Aorta (tissue), 5 donors: ENCODE results near the gene FAM72A. TPM values are rescaled to one million over a fixed set of nuclear protein-coding genes. Genes with fewer than 3 reads are reported as not detected.

Experiments used
- ATAC-seq: fragments of 200-7000 bp; cut with Tn5 transposase; one replicate; pipeline ENCODE4 v1.9.1; 2022; ENCODE audit warnings: moderate library complexity; ENCODE audit not compliant: low FRiP score
- DNase-seq, 2 donors: peaks; one replicate each; pipeline ENCODE4 v3.0.0-alpha.2; 2020
- H3K27ac ChIP-seq, 2 donors: one replicate each; pipeline ENCODE4 v1.5.1; 2013; ENCODE audit warnings: low read length in 2 of 2, mild to moderate bottlenecking in 2 of 2, moderate library complexity in 2 of 2, control low read depth in 1 of 2, inconsistent platforms in 1 of 2, low read depth in 1 of 2
- H3K27me3 ChIP-seq, 2 donors: one replicate each; pipeline ENCODE4 v1.6.1; 2013; ENCODE audit warnings: control low read depth in 1 of 2, low read length in 1 of 2, mild to moderate bottlenecking in 1 of 2, moderate library complexity in 1 of 2; ENCODE audit not compliant: insufficient read depth in 2 of 2, control insufficient read depth in 1 of 2
- H3K36me3 ChIP-seq, 2 donors: one replicate each; pipeline ENCODE4 v1.6.1; 2013; ENCODE audit warnings: control low read depth in 1 of 2, low read length in 1 of 2, mild to moderate bottlenecking in 1 of 2; ENCODE audit not compliant: insufficient read depth in 2 of 2, control insufficient read depth in 1 of 2
- H3K4me1 ChIP-seq, 2 donors: one replicate each; pipeline ENCODE4 v1.6.1; 2013; ENCODE audit warnings: low read length in 2 of 2, control low read depth in 1 of 2, mild to moderate bottlenecking in 1 of 2, moderate library complexity in 1 of 2; ENCODE audit not compliant: insufficient read depth in 2 of 2, control insufficient read depth in 1 of 2
- H3K4me3 ChIP-seq, 2 donors: one replicate each; pipeline ENCODE4 v1.5.1; 2013; ENCODE audit warnings: low read length in 2 of 2, control low read depth in 1 of 2, mild to moderate bottlenecking in 1 of 2
- H3K9me3 ChIP-seq: one replicate; pipeline ENCODE4 v1.6.1; 2013; ENCODE audit warnings: mild to moderate bottlenecking, low read length; ENCODE audit not compliant: control insufficient read depth
- WGBS, 2 donors: extraction: QIAGEN DNeasy Blood & Tissue Kit; methylation state at CpG; one replicate each; pipeline ENCODE4 v1.1.7; 2013; 5-methylcytosine and 5-hydroxymethylcytosine counted together
- intact Hi-C, 2 donors: fragments of 100-400 bp; cut with DNase I; formaldehyde crosslinking; loops; one replicate each; pipeline versions ENCODE4 v1.14.2 to v1.15.0; 2022
- polyA plus RNA-seq, 2 donors: library from polyadenylated mRNA; stranded (reverse); fragments of 200-250 nt; gene quantifications; one replicate each; pipeline ENCODE4 v1.2.3, GENCODE V29; 2013
- total RNA-seq, 2 donors: library from RNA; stranded (reverse); fragmentation: NEBNext Ultra II Directional; extraction: Animal tissue kit (Norgen Biotek cat#: 25700); gene quantifications; one replicate each; pipeline ENCODE4 v1.2.1, GENCODE V29; 2021
- donor health status: healthy with polysubstance abuse.
- donor health status: Bipolar disorder and iron deficiency.
- donor health status: DM: no; HTN: no; CAD: no.
- donor health status: DM: no; HTN: no; CAD: no.
- donor health status: DM: yes; HTN: yes; CAD: no.

Gene FAM72A
- total and polyA plus RNA-seq, 4 donors = 0.79 to 3.3 (median 2.8) TPM

GRCh38 chr1:206144605-206145004 lies 58.0 kb downstream of the FAM72A start:
- no peak for DNase-seq
- no peaks in the 10 kb centered on the region for H3K27me3 ChIP-seq
- WGBS, 2 donors = 86 to 91% methylated on average over 2 of the region's 2 CpGs
- H3K4me3 ChIP-seq = no peak overlapping the region
- H3K9me3 ChIP-seq = no peaks in the 10 kb centered on the region
- no peak for ATAC-seq
- no peak overlapping the region for H3K27ac ChIP-seq
- H3K4me1 ChIP-seq = no peaks in the 10 kb centered on the region
- no peaks in the 10 kb centered on the region for H3K36me3 ChIP-seq
- intact Hi-C loops = no loop called here

GRCh38 chr1:206143537-206144172 lies 59.0 kb downstream of the FAM72A start:
- DNase-seq (no peak), ATAC-seq (no peak)
- WGBS, 2 donors = 88% methylated on average over 15 of the region's 15 CpGs
- Histone ChIP-seq H3K36me3 (no peaks in the 10 kb centered on the region), H3K4me1 (no peaks in the 10 kb centered on the region), H3K4me3 (no peak overlapping the region), H3K27ac (no peak overlapping the region), H3K27me3 (no peaks in the 10 kb centered on the region), H3K9me3 (no peaks in the 10 kb centered on the region)
- intact Hi-C loops = no loop called here

GRCh38 chr1:206142770-206143169 lies 59.9 kb downstream of the FAM72A start:
- intact Hi-C loops = no loop called here
- no peaks in the 10 kb centered on the region for H3K9me3 ChIP-seq
- H3K36me3 ChIP-seq = no peaks in the 10 kb centered on the region
- no peaks in the 10 kb centered on the region for H3K4me1 ChIP-seq
- H3K27me3 ChIP-seq = no peaks in the 10 kb centered on the region
- 84 to 88% methylated on average over 2 of the region's 2 CpGs for WGBS, 2 donors
- no peak overlapping the region for H3K4me3 ChIP-seq
- ATAC-seq = no peak
- H3K27ac ChIP-seq = no peak overlapping the region
- DNase-seq = no peak

- ATAC-seq (no peak), DNase-seq (no peak)
- no peaks in the 10 kb centered on the region for H3K4me1 ChIP-seq
- H3K4me3 ChIP-seq = no peak overlapping the region
- no peaks in the 10 kb centered on the region for H3K9me3 ChIP-seq
- intact Hi-C loops = no loop called here
- no peak overlapping the region for H3K27ac ChIP-seq
- WGBS, 2 donors = 93 to 94% methylated on average over 3 of the region's 3 CpGs
- H3K27me3 ChIP-seq = no peaks in the 10 kb centered on the region
- no peaks in the 10 kb centered on the region for H3K36me3 ChIP-seq
These were observed 60.6 kb downstream of the FAM72A start for GRCh38 chr1:206142011-206142410.

- ATAC-seq = no peak
- Histone ChIP-seq H3K4me3 (no peak overlapping the region), H3K27me3 (peaks cover 0 to 3% of the 10 kb centered on the region in 2 donors), H3K9me3 (no peaks in the 10 kb centered on the region), H3K27ac (no peak overlapping the region), H3K4me1 (no peaks in the 10 kb centered on the region), H3K36me3 (no peaks in the 10 kb centered on the region)
- 50 to 67% methylated on average over 2 of the region's 2 CpGs for WGBS, 2 donors
- DNase-seq = no peak
- intact Hi-C loops = no loop called here
These were observed 66.4 kb downstream of the FAM72A start for GRCh38 chr1:206136241-206136640.

Other genes starting within 250 kb of the FAM72A start
- gene RAB7B, start 199.4 kb downstream of the FAM72A start, total RNA-seq = 10 to 100 TPM in 1 of 2 donors, 1 to 10 TPM in 1; 1.7 to 11.4 TPM
- gene RAB7B, start 199.4 kb downstream of the FAM72A start, polyA plus RNA-seq = 1 to 10 TPM; 2.5 to 7.9 TPM
- under 1 TPM in 1 of 2 donors, not detected in 1; 0.69 TPM for gene CTSE, start 178.9 kb downstream of the FAM72A start, total RNA-seq
- gene CTSE, start 178.9 kb downstream of the FAM72A start, polyA plus RNA-seq = 10 to 100 TPM in 1 of 2 donors, under 1 TPM in 1; 0.26 to 18.9 TPM
- gene RHEX, start 149.7 kb downstream of the FAM72A start, total RNA-seq = 1 to 10 TPM in 1 of 2 donors, under 1 TPM in 1; 0.84 to 3.3 TPM
- not detected for gene RHEX, start 149.7 kb downstream of the FAM72A start, polyA plus RNA-seq
- gene AVPR1B, start 85.5 kb downstream of the FAM72A start, total RNA-seq = not detected
- gene AVPR1B, start 85.5 kb downstream of the FAM72A start, polyA plus RNA-seq = not detected
- gene SRGAP2, start 702 bp upstream of the FAM72A start, total RNA-seq = 100 to 1,000 TPM in 1 of 2 donors, 10 to 100 TPM in 1; 92.2 to 117 TPM
- gene SRGAP2, start 702 bp upstream of the FAM72A start, polyA plus RNA-seq = 10 to 100 TPM in 1 of 2 donors, 1 to 10 TPM in 1; 7.9 to 17.4 TPM